Endometrial microvascular endothelial cells (primary cell): ENCODE measurements around the gene DDX20. TPM values are rescaled to one million over a fixed set of nuclear protein-coding genes. Genes with fewer than 3 reads are reported as not detected.
"Not testable (repeated sequence)": the region's sequence is repeated elsewhere in the genome, so short reads cannot be mapped to it uniquely, and the experiment has no call there.

Experiments
- in situ Hi-C: cut with HindIII; loops from 2 replicates; pipeline ENCODE4 v1.10.0; 2017; ENCODE audit warnings: low sequenced_read_pairs, low pct_unique_long_range_greater_than_20kb; ENCODE audit errors: inconsistent ontology term
- total RNA-seq: library from RNA; depleted of rRNA; stranded (reverse); fragments of >200 nt; gene quantifications from one replicate; pipeline ENCODE4 v1.2.3, GENCODE V29; 2015; ENCODE audit errors: inconsistent ontology term

Gene DDX20
- total RNA-seq, 1 donor from 2014 or later, result 45.9 TPM

DNA sequence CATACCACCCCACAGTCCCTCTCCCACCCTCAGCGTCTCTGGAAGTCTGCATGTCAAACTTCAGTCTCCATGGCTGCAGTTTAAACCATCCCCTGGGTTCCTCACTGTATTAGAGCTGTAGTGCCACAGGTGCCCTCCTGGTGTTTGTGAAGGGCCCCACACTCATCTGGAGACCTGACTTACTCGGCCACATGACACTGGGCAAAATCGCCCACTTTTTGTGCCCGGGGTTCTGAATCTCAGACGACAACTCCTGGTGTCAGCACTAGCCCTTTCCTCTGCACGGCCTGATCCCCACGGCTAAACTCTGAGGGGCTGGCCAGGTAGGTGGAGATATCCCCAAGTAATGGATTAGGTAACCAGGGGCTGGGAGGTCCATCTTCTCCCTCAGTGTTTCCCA, 23.0 kb upstream of the DDX20 start:
- in situ Hi-C loops, result no loop called here

DNA sequence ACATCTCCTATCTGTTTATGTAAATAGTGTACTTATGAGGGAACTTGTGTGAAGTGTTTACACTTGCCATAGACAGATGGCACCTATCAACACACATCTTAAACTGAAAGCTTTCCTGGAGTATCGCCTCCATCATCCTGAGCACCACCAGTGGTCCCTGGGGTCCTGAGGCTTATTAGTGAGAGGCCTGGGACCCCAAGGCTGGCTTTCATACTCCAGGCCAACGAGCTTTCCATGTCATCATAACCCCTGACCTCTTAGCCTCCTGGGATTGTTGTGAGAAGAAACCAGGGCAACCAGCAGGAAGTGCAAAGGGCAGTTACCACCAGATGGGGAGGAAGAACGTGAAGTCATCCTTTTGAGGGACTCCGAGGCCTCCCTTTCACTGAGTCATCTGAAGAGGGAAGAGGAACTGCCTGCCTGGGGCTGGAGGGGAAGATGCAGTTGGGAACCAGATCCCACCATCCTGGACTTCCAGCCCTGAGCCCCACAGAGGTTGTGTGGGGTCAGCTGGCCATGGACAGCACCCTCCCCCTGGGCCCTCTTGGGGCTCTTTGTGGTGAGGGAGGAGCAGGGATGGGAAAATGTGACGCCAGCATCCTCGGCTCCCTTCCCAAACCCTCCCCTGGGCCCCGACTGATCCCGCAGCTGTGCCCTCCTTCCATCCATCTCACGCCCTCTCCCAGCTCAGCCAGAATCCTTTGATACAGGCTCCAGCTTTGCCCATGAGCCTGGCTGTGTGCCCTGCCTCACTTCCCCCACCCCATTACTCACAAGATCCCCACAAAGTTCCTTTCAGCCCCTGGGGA, 22.3 kb upstream of the DDX20 start:
- in situ Hi-C loops, result no loop called here

DNA sequence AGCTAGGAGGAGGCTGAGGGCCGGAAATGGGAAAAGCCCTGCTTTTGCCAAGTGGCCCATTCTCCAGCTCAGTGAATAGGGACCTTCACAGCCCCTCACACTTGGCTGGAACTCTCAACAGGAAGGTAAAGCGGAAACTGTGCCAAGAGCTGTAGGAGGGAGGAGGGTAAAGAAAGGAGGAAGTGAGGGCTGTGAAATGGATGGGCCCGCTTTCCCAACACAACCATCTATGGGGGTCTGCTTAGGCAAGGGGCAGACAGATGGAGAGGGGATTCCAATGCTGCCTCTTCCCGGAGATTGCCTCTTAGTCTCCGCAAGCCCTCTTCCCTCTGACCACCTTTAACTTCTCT, 21.7 kb upstream of the DDX20 start:
- in situ Hi-C loops, result no loop called here

DNA sequence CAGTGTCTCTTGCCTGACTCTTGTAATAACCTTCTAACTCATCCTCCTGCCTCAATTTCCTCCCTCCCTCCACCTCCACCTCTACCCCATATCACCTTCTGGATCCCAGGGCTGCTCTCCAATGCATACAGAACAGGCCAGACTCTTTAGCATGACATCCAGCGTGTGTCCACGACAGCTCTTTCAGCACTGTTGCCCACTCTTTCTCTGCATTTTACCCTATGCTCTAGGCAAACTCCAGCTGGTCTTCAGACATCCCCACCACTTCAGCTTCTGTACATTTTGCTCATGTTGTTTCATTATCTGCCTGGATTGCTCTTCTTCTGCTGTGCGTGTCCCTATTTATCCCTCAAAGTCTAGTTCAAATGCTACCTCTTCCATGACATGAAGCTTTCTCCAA, 21.3 kb upstream of the DDX20 start:
- in situ Hi-C loops, result no loop called here

DNA sequence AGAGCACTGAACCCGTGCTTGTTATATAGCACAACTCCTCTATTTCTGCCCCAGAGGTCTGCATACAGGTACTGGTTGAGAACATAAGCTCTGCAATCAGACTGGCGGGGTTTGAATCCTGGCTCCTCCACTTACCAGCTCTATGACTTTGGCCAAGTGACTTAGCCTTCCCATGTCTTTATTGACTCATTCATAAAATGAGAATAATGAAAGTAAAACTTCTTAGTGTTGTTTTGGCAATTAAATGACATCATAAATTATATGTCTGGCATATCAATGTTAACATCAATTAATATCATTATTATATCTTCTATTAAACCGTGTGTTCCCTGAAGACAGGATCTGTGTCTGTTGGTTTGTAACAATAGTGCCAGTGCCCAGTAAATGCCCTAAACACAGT, 20.8 kb upstream of the DDX20 start:
- in situ Hi-C loops, result no loop called here

DNA sequence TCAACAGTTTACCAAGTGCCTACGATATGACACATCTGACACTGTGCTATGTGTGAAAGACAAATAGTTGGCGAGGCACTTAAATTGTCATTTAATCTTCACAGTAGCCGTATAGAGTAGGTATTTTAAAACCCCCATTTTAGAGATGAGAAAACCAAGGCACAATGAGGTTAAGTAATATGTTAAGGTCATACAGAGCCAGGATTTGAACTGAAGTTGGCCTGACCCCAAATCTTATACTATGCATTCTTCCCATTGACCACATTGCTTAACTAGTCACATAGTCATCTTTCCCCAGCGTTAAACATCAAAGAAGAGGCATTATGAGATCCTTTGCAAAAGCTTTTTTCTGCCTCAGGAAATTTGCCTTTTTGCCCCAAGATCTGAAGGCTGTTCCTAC, 20.4 kb upstream of the DDX20 start:
- in situ Hi-C loops, result no loop called here

DNA sequence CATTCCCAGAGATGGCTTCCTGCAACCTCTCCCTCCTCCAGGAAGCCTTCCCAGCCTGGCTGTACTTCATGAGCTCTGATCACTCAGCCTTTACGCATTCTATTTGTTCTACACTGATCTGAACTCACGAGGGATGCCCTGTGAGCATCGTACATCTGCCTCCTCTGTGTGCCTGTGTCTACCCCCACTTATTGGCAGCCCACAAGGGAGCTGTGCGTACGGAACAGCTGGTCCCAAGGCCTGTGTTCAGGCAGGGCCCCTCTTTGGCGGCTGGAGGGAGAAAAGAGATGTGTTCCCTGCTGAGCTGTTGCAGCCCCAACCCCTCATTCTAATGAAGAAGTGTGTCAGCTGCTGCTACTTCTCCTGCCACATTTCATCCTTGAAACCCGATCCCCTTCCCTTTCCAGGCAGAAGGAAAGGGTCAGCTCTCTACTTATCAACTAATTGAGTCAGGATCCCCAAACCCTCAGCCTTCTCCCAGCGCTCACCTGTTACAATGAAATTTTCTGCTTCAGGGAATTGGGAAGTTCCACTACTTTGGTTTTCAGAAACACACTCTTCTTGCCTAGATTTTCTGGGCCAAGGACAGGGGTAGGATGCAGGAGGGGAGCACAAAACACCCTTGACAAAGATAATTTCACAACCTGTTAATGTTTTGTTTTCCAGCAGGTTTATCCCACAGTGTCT, 19.7 kb upstream of the DDX20 start:
- in situ Hi-C loops, result no loop called here

DNA sequence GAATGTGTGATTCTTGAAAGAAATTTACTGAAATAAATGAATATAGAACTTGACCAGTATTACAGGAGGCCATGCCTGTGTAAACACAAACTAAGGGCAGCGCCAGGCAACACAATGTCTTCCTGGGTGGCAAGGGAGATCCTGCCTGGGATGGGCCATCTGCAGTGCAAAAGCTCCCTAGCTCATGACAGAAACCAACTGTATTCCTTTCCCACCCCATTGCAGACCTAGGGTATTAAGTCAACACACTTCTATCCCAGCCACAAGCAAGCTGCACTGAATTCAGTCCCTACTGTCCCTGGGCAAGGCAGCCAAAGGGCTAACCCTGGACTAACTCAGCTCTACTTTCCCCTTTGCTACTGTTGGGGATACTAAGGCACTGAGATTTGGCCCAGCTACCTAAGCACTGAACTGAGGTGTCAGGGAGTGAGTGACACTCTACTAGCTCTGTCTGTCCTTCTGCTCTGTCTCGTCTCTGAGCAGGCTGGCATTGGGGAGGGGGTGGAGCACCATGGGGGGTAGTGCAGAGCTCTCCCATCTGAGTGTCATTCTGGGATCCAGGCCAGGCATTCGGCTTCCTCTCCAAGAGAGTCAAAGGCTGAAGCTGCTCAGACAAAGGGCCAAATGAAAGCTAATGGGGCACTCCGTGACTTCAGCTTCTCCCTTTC, 19.0 kb upstream of the DDX20 start:
- in situ Hi-C loops, result no loop called here

DNA sequence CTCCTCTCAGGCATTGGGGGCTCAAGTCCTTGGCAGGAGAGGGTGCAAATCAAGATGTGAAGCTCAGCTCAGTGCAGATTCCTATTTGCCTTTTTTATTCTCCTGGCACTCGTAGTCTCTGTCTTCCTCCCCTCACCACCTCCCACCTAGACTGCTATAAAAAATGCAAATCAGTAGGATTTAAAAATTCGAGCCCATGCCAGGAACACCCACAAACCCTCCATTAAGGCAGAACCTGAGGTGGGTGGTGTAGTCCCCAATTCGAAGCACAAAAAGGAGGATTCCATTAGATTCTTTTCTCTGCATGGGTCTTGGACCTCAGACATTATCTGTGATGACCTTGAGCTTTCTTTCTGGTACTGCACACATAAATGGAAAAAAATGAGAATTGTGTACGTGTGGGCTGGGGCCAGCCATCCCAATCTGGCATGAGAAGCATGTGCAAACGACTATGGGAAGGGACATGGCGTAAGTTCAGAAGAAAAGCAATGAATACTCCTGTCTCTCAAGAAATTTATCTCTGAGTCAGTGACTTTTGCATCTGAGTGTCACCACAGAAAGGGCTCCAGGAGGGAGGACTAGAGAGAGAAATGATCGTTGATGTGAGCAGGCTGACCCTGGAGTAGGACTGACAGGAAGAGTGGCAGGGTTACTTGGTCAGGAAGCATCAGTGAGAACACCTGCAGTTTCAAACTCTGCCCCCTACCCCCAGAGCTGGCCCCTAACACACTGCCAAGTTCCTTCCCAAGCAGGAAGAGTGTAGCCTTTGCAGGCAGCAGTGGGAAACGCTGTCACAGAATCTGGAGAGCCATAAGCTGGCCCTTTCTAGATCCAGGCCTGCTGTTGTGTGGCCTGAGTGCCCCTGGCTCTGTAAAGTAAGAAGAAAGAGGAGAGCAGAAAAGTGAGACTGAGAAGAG, 18.2 kb upstream of the DDX20 start:
- in situ Hi-C loops, result no loop called here

DNA sequence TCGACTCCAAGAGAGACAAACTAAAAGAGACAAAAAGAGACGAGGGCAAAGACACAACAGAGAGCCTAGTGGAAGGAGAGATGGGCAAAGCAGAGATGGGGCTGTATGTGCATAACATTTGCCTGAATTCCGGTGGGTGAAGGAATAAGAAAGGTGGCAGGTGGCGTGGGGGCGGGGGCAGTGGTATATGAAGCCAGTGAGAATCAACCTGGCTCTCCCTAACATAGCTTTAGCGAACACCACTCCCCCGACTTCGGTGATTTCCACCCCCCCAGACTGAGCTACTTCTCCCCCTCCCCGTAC, 17.6 kb upstream of the DDX20 start:
- in situ Hi-C loops, result no loop called here

DNA sequence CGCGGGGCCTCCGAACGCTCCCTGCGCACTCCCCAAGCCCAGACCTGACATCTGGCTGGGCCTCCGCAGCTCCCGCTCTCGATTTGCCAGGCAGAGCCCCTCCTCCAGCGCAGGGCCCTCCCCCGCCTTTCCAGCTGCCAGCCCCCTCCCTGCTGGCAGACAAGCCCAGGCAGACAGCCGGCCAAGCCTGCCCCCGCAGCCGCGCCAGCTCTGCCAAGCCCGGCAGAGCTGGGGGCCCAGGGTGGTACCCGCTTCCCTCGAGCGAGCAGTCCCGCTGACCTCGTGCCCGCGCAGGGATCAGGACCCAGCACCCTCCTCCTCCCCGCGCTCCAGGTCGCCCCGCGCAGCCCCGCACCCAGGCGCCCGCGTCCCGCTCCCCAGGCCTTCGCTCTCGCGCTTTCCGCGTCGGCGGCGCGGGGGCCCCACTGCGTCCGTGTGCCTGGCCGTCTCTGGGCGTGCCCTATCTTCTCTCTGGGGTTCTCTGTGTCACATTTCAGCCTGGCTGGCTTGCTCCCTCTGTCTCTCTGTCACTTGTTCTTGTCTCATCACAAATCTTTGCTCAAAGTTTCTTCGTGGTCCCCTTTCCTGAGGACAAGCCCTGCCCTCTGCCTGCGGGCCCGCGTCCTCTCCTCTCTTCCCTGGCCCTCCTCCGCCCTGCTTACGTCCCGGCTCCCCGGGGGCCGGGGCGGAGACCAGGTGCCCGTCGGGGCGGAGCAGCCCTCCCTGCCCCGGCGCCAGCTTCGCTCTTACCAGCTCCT, 17.1 kb upstream of the DDX20 start:
- in situ Hi-C loops, result no loop called here

DNA sequence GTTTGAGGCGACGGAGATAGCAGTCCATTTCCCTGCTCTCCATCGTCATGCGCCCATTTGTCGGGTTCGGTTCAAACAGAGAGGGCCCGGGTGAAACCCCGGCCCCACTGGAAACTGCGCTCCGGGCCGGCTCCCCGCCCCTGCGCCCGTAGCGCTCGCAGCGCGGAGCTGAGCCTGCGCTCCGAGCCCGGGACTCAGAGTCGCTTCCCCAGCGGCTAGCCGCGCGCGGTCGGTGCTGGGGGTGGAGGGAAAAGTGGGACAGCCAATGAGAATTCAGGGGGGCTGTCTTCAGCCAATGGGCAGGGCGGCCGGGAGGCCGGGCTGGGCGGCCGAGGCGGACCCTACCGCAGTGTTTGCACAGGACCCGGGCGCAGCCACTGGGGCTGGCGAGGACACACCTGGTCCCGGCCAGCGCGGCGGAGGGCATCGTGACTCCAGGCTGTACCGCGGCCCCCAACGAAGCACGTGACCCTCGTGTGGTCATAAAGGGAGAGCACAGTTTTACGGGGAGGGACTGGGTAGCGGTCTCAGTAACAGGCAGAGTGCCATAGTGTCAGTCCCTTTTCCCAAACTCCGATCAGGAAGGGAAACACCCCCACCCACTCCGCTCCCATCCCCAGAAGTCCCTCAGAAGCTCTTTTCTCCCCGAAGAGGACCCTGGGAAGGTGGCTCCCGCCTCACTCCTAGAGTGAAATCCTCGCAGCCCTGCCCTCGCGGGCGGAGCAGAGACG, 16.3 kb upstream of the DDX20 start, which contains the start of gene INKA2:
INKA2 (minus strand) TSS at position 202 of the 731 bp plus-strand sequence; CDS start at position 49, 153 bp downstream.
- in situ Hi-C loops, result no loop called here

DNA sequence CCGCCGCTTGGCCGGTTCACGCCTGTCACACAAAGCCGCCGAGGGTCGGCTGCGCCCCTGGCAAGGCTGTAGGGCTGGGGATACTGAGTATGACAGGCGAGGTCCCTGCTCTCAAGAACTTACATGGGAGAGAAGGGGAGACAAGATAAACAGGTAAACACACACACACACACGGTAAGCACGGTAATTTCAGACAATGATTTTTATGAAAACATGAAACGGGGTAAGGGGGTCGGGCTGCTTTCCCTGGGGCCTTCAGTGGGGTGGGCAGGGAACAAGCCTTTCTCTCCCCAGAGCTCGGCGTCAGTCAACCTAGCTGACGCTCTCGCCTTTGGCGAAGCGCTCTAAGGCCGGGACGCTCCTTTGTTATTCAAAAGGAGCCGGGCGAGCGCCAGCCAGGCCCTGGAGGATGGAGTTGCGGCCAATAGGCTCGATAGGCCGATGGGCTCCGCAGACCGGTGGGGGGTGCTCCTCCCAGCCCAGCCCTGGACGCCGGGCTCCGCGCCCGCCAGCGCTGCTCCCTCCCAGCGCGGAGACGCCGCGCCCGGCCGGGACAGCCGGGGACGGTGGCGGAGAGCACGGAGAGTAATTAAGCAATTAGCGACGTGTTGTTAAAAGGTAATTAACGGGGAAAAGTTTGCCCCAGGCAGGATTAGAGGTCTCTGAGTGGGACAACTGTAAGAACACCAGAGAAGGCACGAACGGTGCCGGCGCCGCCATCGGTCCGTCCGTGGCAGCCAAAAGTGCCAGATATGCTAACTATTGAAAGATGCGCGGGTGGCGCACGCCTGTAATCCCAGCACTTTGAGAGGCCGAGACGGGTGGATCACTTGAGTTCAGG, 15.6 kb upstream of the DDX20 start:
- in situ Hi-C loops, result no loop called here

DNA sequence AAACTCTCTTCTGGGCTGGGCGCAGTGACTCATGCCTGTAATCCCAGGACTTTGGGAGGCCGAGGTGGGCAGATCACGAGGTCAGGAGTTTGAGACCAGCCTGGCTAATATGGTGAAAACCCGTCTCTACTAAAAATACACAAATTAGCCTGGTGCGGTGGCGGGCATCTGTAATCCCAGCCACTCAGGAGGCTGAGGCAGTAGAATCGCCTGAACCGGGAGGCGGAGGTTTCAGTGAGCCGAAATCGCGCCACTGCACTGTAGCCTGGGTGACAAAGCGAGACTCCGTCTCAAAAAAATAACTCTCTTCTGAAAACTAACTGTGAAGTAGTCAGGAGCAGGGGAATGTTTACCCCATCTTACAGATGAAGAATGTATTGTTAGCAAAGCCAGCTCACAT, 13.4 kb upstream of the DDX20 start:
- in situ Hi-C loops, result not testable (repeated sequence)

DNA sequence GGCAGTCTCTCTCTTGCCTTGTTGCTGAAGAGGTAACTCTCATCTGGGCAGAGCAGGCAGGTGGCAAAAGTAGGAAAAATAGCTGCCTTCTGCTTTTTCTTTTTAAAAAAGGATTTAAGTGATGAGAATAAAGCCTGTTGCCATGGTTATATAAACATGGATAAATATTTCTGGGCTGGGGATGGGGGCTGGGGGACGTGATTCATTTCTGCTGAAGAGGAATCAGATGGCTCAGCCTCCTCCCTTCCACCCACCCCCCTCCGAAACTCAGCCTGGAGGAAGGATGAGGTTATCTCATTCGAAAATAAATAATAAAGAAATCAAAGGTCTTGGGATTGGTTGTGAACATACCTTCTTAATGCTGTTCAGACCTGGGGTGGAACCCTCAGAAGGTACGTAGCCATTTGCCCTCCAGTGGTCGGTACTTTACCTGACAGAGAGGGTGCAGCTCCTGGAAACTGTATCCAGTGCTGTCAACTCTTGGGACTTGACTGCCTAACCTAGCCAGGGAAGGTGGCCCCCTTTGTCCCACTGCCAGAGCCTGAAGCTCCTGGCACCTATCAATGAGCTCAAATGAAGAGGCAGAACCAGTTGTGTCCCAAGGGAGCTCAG, 12.7 kb upstream of the DDX20 start:
- in situ Hi-C loops, result no loop called here

DNA sequence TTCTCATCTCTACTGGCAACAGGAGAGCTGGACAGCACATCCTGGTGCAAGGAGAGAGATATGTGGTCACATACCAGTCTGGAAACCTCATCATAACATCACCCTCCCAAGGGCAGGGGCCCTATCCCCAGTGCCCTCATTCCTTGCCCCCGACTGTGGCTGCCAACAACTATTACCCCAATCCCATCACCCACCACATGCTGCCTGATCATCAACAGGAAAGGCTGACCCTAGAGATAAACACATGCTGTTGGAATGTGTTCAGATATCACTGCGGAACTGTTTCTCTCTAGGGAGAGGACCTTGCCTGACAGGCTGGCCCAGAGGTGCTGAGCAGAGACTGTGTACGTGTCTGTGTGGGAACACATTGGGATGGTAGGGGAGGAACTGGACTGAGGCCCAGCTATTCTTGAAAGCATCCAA, 12.0 kb upstream of the DDX20 start:
- in situ Hi-C loops, result no loop called here
